ENCODE measurements around the gene PTGR2.
"Not testable (repeated sequence)": the region's sequence is repeated elsewhere in the genome, so short reads cannot be mapped to it uniquely, and the experiment has no call there.

PTGR2 gene

DNA sequence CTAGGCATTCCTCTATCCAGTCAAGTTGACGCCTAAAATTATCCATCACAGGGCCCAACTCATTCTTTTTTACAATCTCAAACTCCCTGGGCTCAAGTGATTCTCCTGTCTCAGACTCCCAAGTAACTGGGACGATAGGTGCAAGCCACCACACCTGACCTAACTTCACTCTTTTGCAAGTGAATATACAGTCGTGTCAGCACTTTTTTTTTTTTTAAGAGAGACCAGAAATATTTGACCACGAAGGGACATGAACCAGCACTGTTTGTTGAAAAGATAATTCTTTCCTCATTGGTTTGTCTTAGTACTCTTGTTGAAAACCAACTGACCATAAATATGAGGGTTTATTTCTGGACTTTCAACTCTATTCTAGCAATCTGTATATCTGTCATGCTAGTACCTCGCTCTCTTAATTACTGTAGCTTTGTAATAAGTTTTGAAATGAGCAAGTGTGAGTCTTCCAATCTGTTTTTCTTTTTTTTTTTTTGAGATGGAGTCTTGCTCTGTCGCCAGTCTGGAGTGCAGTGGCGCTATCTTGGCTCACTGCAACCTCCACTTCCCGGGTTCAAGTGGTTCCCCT lies 14.0 kb downstream of the PTGR2 start:
- no peaks in the 10 kb centered on the region for H3K27me3 ChIP-seq (replicated peaks)
- no peak for TF ChIP-seq CTCF (IDR thresholded peaks at IDR 0.05; ENCODE audit: low read depth, low read length, missing control alignments)
- no peak overlapping the region for H3K27ac ChIP-seq
- H3K36me3 ChIP-seq (replicated peaks), result no peaks in the 10 kb centered on the region
- no peak for DNase-seq
- in situ Hi-C loops (cut with HindIII; ENCODE audit: low pct_ligation_motif_present, low sequenced_read_pairs), result no loop called here
- H3K4me3 ChIP-seq (ENCODE audit: low read depth, low read length), result no peak overlapping the region

DNA sequence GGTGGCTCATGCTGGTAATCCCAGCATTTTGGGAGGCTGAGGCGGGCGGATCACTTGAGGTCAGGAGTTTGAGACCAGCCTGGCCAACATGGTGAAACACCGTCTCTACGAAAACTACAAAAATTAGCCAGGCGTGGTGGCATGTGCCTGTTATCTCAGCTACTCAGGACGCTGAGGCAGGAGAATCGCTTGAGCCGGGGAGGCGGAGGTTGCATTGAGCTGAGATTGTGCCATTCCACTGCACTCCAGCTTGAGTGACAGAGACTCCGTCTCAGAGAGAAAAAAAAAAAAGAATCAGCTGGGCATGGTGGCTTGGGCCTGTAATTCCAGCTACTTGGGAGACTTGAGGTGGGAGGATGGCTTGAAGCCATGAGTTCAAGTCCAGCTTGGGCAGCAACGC lies 18.1 kb downstream of the PTGR2 start:
- H3K4me3 ChIP-seq (ENCODE audit: low read depth, low read length); DNase-seq; in situ Hi-C loops (cut with HindIII; ENCODE audit: low pct_ligation_motif_present, low sequenced_read_pairs); H3K36me3 ChIP-seq (replicated peaks); H3K27me3 ChIP-seq (replicated peaks); H3K27ac ChIP-seq: not testable (repeated sequence)

GRCh38 chr14:73870525-73871235 lies 19.0 kb downstream of the PTGR2 start:
- DNase-seq, result no peak
- H3K4me3 ChIP-seq (ENCODE audit: low read depth, low read length), result no peak overlapping the region
- in situ Hi-C loops (cut with HindIII; ENCODE audit: low pct_ligation_motif_present, low sequenced_read_pairs), result no loop called here
- H3K27me3 ChIP-seq (replicated peaks), result no peaks in the 10 kb centered on the region
- H3K36me3 ChIP-seq (replicated peaks), result no peaks in the 10 kb centered on the region
- no peak overlapping the region for H3K27ac ChIP-seq
- no peak for TF ChIP-seq CTCF (IDR thresholded peaks at IDR 0.05; ENCODE audit: low read depth, low read length, missing control alignments)

GRCh38 chr14:73873660-73874059 lies 22.0 kb downstream of the PTGR2 start:
- no peaks in the 10 kb centered on the region for H3K27me3 ChIP-seq (replicated peaks)
- no peaks in the 10 kb centered on the region for H3K36me3 ChIP-seq (replicated peaks)
- H3K4me3 ChIP-seq (ENCODE audit: low read depth, low read length), result no peak overlapping the region
- H3K27ac ChIP-seq, result no peak overlapping the region
- in situ Hi-C loops (cut with HindIII; ENCODE audit: low pct_ligation_motif_present, low sequenced_read_pairs), result no loop called here
- no peak for TF ChIP-seq CTCF (IDR thresholded peaks at IDR 0.05; ENCODE audit: low read depth, low read length, missing control alignments)
- no peak for DNase-seq

- DNase-seq, result no peak
- Histone ChIP-seq H3K27ac (no peak overlapping the region), H3K27me3 (replicated peaks) (no peaks in the 10 kb centered on the region), H3K4me3 (ENCODE audit: low read depth, low read length) (no peak overlapping the region), H3K36me3 (replicated peaks) (no peaks in the 10 kb centered on the region)
- no peak for TF ChIP-seq CTCF (IDR thresholded peaks at IDR 0.05; ENCODE audit: low read depth, low read length, missing control alignments)
- in situ Hi-C loops (cut with HindIII; ENCODE audit: low pct_ligation_motif_present, low sequenced_read_pairs), result no loop called here
Measured at GRCh38 chr14:73877790-73878189, 26.2 kb downstream of the PTGR2 start.

GRCh38 chr14:73878436-73878835 lies 26.8 kb downstream of the PTGR2 start:
- H3K36me3 ChIP-seq (replicated peaks), result no peaks in the 10 kb centered on the region
- no peaks in the 10 kb centered on the region for H3K27me3 ChIP-seq (replicated peaks)
- no peak overlapping the region for H3K27ac ChIP-seq
- in situ Hi-C loops (cut with HindIII; ENCODE audit: low pct_ligation_motif_present, low sequenced_read_pairs), result no loop called here
- no peak for TF ChIP-seq CTCF (IDR thresholded peaks at IDR 0.05; ENCODE audit: low read depth, low read length, missing control alignments)
- DNase-seq, result no peak
- H3K4me3 ChIP-seq (ENCODE audit: low read depth, low read length), result no peak overlapping the region
